ENCODE measurements around the gene AAR2.

GRCh38 chr20:36253036-36253435 lies 16.8 kb downstream of the AAR2 start:
- no peak for TF ChIP-seq POLR2A (IDR thresholded peaks at IDR 0.05; ENCODE audit: low read depth, low read length)
- TF ChIP-seq POLR2AphosphoS5 (IDR thresholded peaks at IDR 0.05; ENCODE audit: low read depth, low read length), result no peak
- TF ChIP-seq TAF1 (IDR thresholded peaks at IDR 0.05; ENCODE audit: borderline replicate concordance, low read depth, low read length), result no peak

Measured in GM12892 (cell line).